Subcutaneous adipose tissue (tissue), 4 donors: ENCODE measurements around the gene ATP6V1D. TPM values are rescaled to one million over a fixed set of nuclear protein-coding genes. Genes with fewer than 3 reads are reported as not detected.

Source experiments
- total RNA-seq, 4 donors: library from RNA; depleted of rRNA; stranded (reverse); fragments of >200 nt; gene quantifications; one replicate each; pipeline ENCODE4 v1.1.0, GENCODE V29; 2016
- TF ChIP-seq, protein P1 (sequence below): fragments of 450-650 bp; IDR thresholded peaks from one replicate; pipeline ENCODE4 v1.5.1; 2016; ENCODE audit warnings: low read depth, mild to moderate bottlenecking, control low read depth, antibody characterized with exemption, moderate library complexity

The ATP6V1D gene
- total RNA-seq, 4 donors from 2014 or later: 52.6 to 91.1 (median 62.7) TPM

- TF ChIP-seq, protein P1, sequence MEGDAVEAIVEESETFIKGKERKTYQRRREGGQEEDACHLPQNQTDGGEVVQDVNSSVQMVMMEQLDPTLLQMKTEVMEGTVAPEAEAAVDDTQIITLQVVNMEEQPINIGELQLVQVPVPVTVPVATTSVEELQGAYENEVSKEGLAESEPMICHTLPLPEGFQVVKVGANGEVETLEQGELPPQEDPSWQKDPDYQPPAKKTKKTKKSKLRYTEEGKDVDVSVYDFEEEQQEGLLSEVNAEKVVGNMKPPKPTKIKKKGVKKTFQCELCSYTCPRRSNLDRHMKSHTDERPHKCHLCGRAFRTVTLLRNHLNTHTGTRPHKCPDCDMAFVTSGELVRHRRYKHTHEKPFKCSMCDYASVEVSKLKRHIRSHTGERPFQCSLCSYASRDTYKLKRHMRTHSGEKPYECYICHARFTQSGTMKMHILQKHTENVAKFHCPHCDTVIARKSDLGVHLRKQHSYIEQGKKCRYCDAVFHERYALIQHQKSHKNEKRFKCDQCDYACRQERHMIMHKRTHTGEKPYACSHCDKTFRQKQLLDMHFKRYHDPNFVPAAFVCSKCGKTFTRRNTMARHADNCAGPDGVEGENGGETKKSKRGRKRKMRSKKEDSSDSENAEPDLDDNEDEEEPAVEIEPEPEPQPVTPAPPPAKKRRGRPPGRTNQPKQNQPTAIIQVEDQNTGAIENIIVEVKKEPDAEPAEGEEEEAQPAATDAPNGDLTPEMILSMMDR: no peak
These were observed 15.9 kb downstream of the ATP6V1D start for GRCh38 chr14:67343601-67344230.

DNA sequence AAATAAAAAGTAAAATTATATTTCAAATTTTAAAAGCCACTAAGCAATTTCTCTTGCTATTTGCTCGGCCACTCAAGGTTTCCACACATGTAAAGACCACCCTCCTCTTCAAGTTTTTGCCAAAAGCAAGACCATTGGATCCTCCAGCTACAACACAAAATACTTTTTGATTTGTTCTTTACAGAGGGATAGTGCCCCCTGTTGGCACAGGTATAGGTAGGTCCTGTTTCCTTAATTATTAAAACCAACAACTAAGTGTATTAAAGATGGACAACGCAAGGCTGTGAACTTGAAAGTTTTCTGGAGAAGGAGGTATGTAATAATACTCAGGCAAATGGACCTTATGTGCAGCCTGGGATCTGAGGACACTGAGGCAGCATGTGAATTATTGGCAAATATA is 23.8 kb downstream of the ATP6V1D start:
- TF ChIP-seq, protein P1: no peak

- TF ChIP-seq, protein P1: no peak
These were observed 27.1 kb downstream of the ATP6V1D start for GRCh38 chr14:67332468-67332867.

- TF ChIP-seq, protein P1: no peak
These were observed 28.1 kb downstream of the ATP6V1D start for GRCh38 chr14:67331368-67332125.

- TF ChIP-seq, protein P1: no peak
These were observed 40.5 kb downstream of the ATP6V1D start for GRCh38 chr14:67319142-67319541.

DNA sequence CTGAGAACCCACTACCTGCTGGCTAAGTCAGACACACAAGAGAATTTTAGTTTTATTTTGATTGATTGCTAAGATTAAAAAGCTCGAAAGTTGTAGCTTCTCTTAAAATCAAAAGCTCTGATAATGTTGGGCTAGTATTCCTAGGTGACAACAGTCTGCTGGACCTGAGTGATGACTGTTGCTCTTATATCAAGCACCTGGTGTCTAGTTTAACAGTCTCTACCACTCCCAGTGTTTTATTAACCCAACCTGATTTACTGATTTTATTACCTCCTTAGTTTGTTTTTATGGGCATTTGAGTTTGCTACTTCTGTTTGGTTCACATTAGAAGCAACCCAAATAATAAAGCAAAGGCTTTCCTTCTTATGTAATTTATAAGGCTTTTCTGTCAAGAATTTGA is 41.8 kb downstream of the ATP6V1D start:
- TF ChIP-seq, protein P1: no peak

DNA sequence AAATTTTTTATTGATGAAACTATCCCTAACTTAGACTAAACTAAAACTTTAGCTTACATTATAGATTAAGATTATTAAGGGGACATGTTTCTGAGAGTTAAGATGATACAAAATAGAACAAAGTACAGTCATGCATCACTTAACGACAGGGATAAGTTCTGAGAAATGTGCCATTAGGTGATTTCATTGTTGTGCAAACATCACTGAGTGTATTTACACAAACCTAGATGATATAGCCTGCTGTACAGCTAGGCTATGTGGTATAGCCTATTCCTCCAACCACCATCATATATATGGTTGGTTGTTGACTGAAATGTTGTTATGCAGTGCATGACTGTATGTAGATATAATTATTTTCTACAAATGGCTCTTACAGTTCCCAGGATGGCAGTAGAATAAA is 46.5 kb downstream of the ATP6V1D start:
- TF ChIP-seq, protein P1: no peak
